Thoracic aorta (tissue), 2 donors: ENCODE data around the gene VSTM2L. TPM values are rescaled to one million over a fixed set of nuclear protein-coding genes. Genes with fewer than 3 reads are reported as not detected.

Experiments used
- ATAC-seq: fragments of 150-250 bp; one replicate; pipeline ENCODE4 v1.8.0; 2017; ENCODE audit warnings: low read depth; ENCODE audit not compliant: insufficient number of reproducible peaks, low FRiP score
- DNase-seq: peaks from one replicate; pipeline ENCODE4 v3.0.0-alpha.2; 2020; ENCODE audit warnings: low spot score
- H3K27ac ChIP-seq, 2 donors: fragments of 200-600 bp; sonication (generic); 1 replicate in 1 of 2; 2 replicates in 1 of 2; pipeline ENCODE4 v1.5.1; 2016; ENCODE audit warnings: mild to moderate bottlenecking in 2 of 2, moderate library complexity in 2 of 2
- H3K27me3 ChIP-seq: fragments of 200-600 bp; sonication (generic); replicated peaks from 2 replicates; pipeline ENCODE4 v1.6.0; 2016; ENCODE audit warnings: mild to moderate bottlenecking; ENCODE audit not compliant: insufficient read depth
- H3K36me3 ChIP-seq: fragments of 200-600 bp; sonication (generic); one replicate; pipeline ENCODE4 v1.5.1; 2016
- H3K4me1 ChIP-seq, 2 donors: fragments of 200-600 bp; sonication (generic); 1 replicate in 1 of 2; 2 replicates in 1 of 2; pipeline versions ENCODE4 v1.5.1 to v1.6.0; 2016; ENCODE audit warnings: low read depth in 2 of 2, mild to moderate bottlenecking in 1 of 2; ENCODE audit not compliant: control insufficient read depth in 1 of 2
- H3K4me3 ChIP-seq: fragments of 200-600 bp; sonication (generic); 2 replicates; pipeline ENCODE4 v1.5.1; 2016; ENCODE audit warnings: mild to moderate bottlenecking
- H3K9me3 ChIP-seq: fragments of 200-600 bp; sonication (generic); 2 replicates; pipeline ENCODE4 v1.5.1; 2016
- total RNA-seq, 2 donors: library from RNA; depleted of rRNA; stranded (reverse); fragments of >200 nt; gene quantifications; one replicate each; pipeline versions ENCODE4 v1.1.0 to v1.2.3, GENCODE V29; 2016
- TF ChIP-seq, protein P1 (sequence below): fragments of 200-600 bp; sonication (generic); IDR thresholded peaks from one replicate; pipeline ENCODE4 v1.5.1; 2019; ENCODE audit warnings: antibody characterized with exemption

The VSTM2L gene
- total RNA-seq, 2 donors from 2014 or later = 0.68 to 5.4 TPM

DNA sequence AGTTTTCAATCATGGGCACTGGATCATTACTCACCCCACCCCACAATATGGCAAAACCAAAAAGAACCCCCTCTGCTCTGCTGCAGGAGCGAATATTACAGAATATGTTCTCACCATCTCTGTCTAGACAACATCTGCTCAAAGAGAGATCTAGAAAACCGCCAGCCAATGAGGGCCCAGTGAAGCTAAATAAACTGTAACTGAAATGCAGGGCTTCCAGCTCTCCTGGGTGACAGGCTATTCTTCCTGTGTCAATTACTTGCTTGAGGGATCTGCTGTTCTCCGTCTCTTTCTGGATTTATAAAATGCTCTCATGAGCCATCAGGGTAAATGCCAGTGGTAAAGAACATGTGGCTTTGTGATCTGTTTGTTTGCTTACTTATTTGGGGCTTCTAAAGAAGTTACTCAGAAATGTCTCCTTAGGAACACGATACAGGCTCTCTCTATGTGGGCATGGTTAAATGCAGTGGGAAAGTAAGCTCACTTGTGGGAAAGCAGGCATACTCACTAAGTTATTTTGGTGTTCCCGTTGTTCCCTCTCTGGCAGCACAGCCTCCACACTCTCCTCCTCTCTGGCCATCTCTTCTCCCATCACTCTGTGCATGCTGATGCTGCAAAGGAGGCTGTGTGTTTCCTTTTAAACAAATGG is 85.5 kb downstream of the VSTM2L start:
- Histone ChIP-seq H3K27me3 (no peaks in the 10 kb centered on the region), H3K36me3 (no peaks in the 10 kb centered on the region), H3K4me1 (peaks cover 16 to 50% of the 10 kb centered on the region in 2 donors), H3K9me3 (no peaks in the 10 kb centered on the region), H3K4me3 (no peak overlapping the region), H3K27ac (peak overlapping the region; percentile 35 to 50)
- TF ChIP-seq, protein P1, sequence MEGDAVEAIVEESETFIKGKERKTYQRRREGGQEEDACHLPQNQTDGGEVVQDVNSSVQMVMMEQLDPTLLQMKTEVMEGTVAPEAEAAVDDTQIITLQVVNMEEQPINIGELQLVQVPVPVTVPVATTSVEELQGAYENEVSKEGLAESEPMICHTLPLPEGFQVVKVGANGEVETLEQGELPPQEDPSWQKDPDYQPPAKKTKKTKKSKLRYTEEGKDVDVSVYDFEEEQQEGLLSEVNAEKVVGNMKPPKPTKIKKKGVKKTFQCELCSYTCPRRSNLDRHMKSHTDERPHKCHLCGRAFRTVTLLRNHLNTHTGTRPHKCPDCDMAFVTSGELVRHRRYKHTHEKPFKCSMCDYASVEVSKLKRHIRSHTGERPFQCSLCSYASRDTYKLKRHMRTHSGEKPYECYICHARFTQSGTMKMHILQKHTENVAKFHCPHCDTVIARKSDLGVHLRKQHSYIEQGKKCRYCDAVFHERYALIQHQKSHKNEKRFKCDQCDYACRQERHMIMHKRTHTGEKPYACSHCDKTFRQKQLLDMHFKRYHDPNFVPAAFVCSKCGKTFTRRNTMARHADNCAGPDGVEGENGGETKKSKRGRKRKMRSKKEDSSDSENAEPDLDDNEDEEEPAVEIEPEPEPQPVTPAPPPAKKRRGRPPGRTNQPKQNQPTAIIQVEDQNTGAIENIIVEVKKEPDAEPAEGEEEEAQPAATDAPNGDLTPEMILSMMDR = no peak
- DNase-seq (no peak), ATAC-seq (no peak)

DNA sequence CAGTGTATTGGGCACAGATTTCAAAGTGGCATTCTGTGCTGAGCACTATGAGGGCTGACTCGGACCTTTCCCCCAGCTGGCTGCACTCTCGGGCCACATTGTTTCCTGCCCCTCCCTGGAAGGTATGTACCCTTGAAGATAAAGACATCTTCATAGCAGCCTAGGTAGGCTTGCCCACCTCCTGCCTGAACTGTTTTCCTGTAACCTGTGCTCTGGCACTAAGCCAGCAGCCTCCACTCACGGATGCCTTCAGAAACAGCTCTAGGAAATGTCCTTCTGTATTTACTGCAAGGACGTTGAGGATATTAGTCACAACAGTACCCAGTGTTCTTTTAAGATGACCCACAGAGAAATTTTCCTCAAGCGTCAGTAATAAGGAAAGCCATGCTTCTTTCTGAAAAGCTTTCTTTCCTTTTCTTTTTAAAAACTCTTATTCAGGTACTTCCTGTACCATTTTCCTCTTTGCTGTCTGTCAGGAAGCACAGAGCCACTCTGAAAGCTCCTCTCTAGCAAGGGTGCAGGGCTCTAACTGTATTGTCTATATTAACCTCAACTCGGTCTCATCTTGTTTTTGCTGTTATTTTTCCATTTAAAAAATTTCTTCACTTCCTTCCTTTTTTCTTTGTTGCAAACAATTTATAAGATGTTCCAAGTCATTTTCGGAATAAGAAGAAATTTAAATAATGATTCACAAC is 86.8 kb downstream of the VSTM2L start:
- H3K27ac ChIP-seq = no peak overlapping the region
- H3K4me1 ChIP-seq = peaks cover 16 to 45% of the 10 kb centered on the region in 2 donors
- H3K9me3 ChIP-seq = no peaks in the 10 kb centered on the region
- ATAC-seq = no peak
- H3K4me3 ChIP-seq = no peak overlapping the region
- DNase-seq = no peak
- H3K27me3 ChIP-seq = no peaks in the 10 kb centered on the region
- TF ChIP-seq, protein P1 = no peak
- peaks cover 3% of the 10 kb centered on the region for H3K36me3 ChIP-seq

DNA sequence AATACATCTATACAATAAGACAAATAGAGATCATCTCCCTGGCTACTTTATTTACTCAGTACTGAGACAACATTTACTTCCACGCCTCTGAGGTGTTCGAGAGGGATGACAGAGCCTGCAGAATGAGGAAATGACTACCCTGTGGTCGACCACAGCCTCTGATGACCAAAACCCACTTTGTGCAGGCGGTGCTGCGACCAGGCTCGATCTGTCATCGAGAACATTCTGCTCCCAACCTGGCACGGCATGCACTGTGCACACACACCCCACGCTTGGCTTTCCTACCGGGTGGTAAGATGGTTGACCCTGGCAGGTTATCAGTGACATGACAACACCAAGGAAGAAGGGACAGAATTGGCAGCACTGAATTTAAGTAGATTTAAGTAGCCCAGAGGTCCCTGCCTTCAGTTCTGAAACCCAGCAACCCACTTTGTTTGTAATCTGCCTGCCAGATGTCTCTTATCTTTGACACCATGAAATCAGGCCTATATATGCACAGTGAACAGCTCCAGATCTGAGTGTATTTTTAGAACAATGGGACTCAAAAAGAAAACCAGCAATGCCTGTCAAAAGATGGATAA is 87.7 kb downstream of the VSTM2L start:
- peaks cover 15 to 37% of the 10 kb centered on the region in 2 donors for H3K4me1 ChIP-seq
- no peaks in the 10 kb centered on the region for H3K9me3 ChIP-seq
- no peak overlapping the region for H3K4me3 ChIP-seq
- no peaks in the 10 kb centered on the region for H3K27me3 ChIP-seq
- peaks cover 6% of the 10 kb centered on the region for H3K36me3 ChIP-seq
- TF ChIP-seq, protein P1 = no peak
- no peak for ATAC-seq
- H3K27ac ChIP-seq = no peak overlapping the region
- no peak for DNase-seq

DNA sequence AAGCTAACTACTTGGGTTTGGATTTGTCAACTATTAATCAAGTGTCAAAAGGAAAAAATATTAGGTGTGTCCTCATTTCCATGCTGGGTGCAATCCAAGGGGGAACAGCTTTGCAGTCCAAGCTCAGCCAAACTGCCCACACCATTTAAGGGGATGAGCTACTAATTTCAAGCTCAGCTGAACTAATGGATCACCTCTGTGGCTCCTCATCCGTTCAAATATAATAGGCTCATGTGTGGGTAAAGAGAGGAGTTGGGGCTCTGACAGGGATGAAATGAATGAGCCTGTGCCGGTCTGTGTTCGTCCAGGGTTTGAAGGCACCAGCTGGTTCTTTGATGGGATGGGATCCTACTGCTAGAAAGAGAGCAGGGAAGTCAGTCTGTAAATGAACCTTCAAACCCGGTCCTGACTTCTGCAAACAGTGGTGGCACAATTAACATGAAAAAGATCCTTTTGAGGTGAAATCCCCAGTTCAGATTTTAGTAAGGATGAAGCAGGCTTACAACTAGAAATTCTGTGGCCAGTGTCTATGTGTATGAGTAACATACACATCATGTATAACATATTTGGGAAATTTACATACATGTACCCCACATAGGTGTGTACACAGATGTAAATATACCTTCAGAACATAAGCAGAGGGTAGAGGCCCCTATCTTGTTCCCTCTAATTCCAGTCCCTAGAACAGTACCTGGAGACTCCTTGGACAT is 88.4 kb downstream of the VSTM2L start:
- Histone ChIP-seq H3K27me3 (no peaks in the 10 kb centered on the region), H3K4me1 (peaks cover 12 to 31% of the 10 kb centered on the region in 2 donors), H3K36me3 (peaks cover 11% of the 10 kb centered on the region), H3K4me3 (no peak overlapping the region), H3K27ac (no peak overlapping the region), H3K9me3 (no peaks in the 10 kb centered on the region)
- TF ChIP-seq, protein P1 = no peak
- ATAC-seq (no peak), DNase-seq (no peak)

DNA sequence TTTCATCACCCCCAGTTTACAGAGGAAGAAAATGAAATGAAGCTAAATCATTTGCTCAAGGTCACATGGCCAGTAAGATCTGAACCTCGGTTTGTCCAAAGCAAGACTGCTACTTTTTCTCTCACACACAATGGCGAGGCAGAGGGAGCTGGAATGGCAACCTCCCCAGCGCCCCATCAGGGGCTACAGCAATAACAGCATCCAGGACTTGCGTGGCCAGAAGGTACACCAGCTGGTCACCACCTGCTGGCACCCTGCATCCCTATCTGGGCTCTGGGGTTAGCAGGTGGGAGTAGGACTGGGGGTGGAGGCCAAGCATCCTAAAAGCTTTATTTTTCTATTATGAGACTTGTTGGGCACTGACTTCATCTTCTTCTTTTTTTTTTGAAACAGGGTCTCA is 89.0 kb downstream of the VSTM2L start:
- H3K27me3 ChIP-seq = no peaks in the 10 kb centered on the region
- TF ChIP-seq, protein P1 = no peak
- DNase-seq (no peak), ATAC-seq (no peak)
- H3K27ac ChIP-seq = no peak overlapping the region
- H3K4me1 ChIP-seq = peaks cover 9 to 25% of the 10 kb centered on the region in 2 donors
- H3K4me3 ChIP-seq = no peak overlapping the region
- peaks cover 12% of the 10 kb centered on the region for H3K36me3 ChIP-seq
- no peaks in the 10 kb centered on the region for H3K9me3 ChIP-seq
